ENCODE data around the gene P4HTM. TPM values are rescaled to one million over a fixed set of nuclear protein-coding genes. Genes with fewer than 3 reads are reported as not detected.
A peak's percentile ranks its signal among the peaks of the same experiment; 100 is the strongest.

The P4HTM gene
- total RNA-seq, 4 donors from 2014 or later, result 47.0 to 95.9 (median 78.0) TPM

GRCh38 chr3:48951764-48952163, 38.3 kb upstream of the P4HTM start:
- no peak overlapping the region for H3K4me3 ChIP-seq
- no peaks in the 10 kb centered on the region for H3K27me3 ChIP-seq
- no peak for TF ChIP-seq POLR2A (IDR thresholded peaks at IDR 0.05)
- TF ChIP-seq CTCF (IDR thresholded peaks at IDR 0.05), result no peak
- no peak overlapping the region for H3K27ac ChIP-seq
- H3K36me3 ChIP-seq, result peaks cover 0 to 26% (median 0%) of the 10 kb centered on the region in 3 donors
- no peaks in the 10 kb centered on the region for H3K4me1 ChIP-seq
- no peaks in the 10 kb centered on the region for H3K9me3 ChIP-seq
- DNase-seq, result no peak

- peak; percentile 53 to 82 (median 64) for DNase-seq
- Histone ChIP-seq H3K4me3 (no peak overlapping the region), H3K27me3 (no peaks in the 10 kb centered on the region), H3K27ac (no peak overlapping the region), H3K36me3 (peaks cover 0 to 28% (median 0%) of the 10 kb centered on the region in 3 donors), H3K9me3 (no peaks in the 10 kb centered on the region), H3K4me1 (no peaks in the 10 kb centered on the region)
- TF ChIP-seq POLR2A (IDR thresholded peaks at IDR 0.05) (no peak), CTCF (IDR thresholded peaks at IDR 0.05) (peak in 4 of 6 experiments; percentile 49 to 66 (median 52))
Measured at GRCh38 chr3:48952510-48953118, 37.4 kb upstream of the P4HTM start.

GRCh38 chr3:48957006-48957705, 32.9 kb upstream of the P4HTM start:
- no peak for DNase-seq
- Histone ChIP-seq H3K27ac (no peak overlapping the region), H3K27me3 (no peaks in the 10 kb centered on the region), H3K9me3 (no peaks in the 10 kb centered on the region), H3K4me1 (no peaks in the 10 kb centered on the region), H3K36me3 (peaks cover 0 to 40% (median 0%) of the 10 kb centered on the region in 3 donors), H3K4me3 (no peak overlapping the region)
- TF ChIP-seq CTCF (IDR thresholded peaks at IDR 0.05) (no peak), POLR2A (IDR thresholded peaks at IDR 0.05) (no peak)

GRCh38 chr3:48960841-48961413, 29.1 kb upstream of the P4HTM start:
- no peak for DNase-seq
- Histone ChIP-seq H3K36me3 (peaks cover 0 to 49% (median 0%) of the 10 kb centered on the region in 3 donors), H3K4me3 (no peak overlapping the region), H3K4me1 (no peaks in the 10 kb centered on the region), H3K27ac (no peak overlapping the region), H3K9me3 (no peaks in the 10 kb centered on the region), H3K27me3 (no peaks in the 10 kb centered on the region)
- no peak for TF ChIP-seq POLR2A (IDR thresholded peaks at IDR 0.05)
- TF ChIP-seq CTCF (IDR thresholded peaks at IDR 0.05), result no peak

GRCh38 chr3:48962340-48962739, 27.7 kb upstream of the P4HTM start:
- Histone ChIP-seq H3K4me1 (no peaks in the 10 kb centered on the region), H3K4me3 (no peak overlapping the region), H3K36me3 (peaks cover 0 to 63% (median 0%) of the 10 kb centered on the region in 3 donors), H3K27ac (no peak overlapping the region), H3K9me3 (no peaks in the 10 kb centered on the region), H3K27me3 (no peaks in the 10 kb centered on the region)
- TF ChIP-seq CTCF (IDR thresholded peaks at IDR 0.05), result no peak
- TF ChIP-seq POLR2A (IDR thresholded peaks at IDR 0.05), result no peak
- no peak for DNase-seq

Data from Peyer's patch (tissue), 4 donors.